ENCODE results near the gene IER5.
"Not testable (repeated sequence)": the region's sequence is repeated elsewhere in the genome, so short reads cannot be mapped to it uniquely, and the experiment has no call there.

DNA sequence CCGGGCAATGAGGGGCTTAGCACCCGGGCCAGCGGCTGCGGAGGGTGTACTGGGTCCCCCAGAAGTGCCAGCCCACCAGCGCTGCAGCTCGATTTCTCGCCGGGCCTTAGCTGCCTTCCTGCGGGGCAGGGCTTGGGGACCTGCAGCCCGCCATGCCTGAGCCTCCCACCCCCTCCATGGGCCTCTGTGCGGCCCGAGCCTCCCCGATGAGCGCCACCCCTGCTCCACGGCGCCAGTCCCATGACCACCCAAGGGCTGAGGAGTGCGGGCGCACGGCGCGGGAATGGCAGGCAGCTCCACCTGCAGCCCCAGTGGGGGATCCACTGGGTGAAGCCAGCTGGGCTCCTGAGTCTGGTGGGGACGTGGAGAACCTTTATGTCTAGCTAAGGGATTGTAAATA, 42.6 kb upstream of the IER5 start:
- TF ChIP-seq, protein P1, sequence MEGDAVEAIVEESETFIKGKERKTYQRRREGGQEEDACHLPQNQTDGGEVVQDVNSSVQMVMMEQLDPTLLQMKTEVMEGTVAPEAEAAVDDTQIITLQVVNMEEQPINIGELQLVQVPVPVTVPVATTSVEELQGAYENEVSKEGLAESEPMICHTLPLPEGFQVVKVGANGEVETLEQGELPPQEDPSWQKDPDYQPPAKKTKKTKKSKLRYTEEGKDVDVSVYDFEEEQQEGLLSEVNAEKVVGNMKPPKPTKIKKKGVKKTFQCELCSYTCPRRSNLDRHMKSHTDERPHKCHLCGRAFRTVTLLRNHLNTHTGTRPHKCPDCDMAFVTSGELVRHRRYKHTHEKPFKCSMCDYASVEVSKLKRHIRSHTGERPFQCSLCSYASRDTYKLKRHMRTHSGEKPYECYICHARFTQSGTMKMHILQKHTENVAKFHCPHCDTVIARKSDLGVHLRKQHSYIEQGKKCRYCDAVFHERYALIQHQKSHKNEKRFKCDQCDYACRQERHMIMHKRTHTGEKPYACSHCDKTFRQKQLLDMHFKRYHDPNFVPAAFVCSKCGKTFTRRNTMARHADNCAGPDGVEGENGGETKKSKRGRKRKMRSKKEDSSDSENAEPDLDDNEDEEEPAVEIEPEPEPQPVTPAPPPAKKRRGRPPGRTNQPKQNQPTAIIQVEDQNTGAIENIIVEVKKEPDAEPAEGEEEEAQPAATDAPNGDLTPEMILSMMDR (IDR thresholded peaks at IDR 0.05) = not testable (repeated sequence)
- not testable (repeated sequence) for TF ChIP-seq EP300, POLR2A, POLR2AphosphoS5 (IDR thresholded peaks at IDR 0.05)
